ENCODE results near the gene PPIE. TPM values are rescaled to one million over a fixed set of nuclear protein-coding genes. Genes with fewer than 3 reads are reported as not detected.

PPIE gene
- total RNA-seq, result 10 to 100 TPM; 34.8 to 42.3 (median 37.0) TPM

DNA sequence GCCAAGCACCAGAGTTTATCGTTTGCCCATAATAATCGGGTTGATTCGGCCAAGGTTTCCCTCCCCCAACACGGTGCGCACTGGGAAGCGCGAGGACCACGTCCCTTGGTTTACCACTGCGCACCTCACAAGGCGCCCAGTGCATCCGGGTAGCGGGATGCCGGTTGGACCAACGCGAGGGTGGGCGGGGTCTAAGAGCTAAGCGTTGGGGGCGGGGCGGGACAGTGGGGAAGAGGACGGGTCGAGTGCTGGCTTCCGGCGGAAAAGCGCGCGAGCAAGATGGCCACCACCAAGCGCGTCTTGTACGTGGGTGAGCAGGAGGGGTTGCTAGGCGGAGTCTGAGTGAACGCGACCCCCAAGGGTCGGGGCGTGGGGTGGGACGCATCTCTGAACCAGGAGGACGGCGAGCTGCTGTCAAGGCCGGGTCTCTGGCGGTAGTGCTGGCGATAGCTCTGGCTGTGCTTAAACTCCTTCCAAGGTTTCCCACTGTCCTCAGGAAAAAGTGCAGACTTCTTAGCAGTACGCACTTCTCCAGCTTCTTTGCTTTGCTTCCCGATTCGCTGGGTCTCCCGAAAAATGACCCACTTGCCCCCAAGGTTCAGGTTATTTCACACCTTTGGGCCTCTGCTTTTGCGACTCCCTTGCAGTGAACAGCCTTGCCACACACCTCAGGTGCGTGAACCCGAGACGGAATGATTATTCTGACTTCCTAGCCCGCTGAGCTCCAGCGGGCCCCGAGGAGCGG is at the start of gene PPIE:
Gene PPIE, plus strand, starts transcription at position 261 of the 745 bp plus-strand sequence. Its CDS starts 19 bp downstream, at position 280.
- 1 to 2% methylated on average over 40 to 41 of the region's 52 CpGs for WGBS, 2 donors
- H3K27ac ChIP-seq, result peak within 1 kb of the TSS; percentile 64 to 88 (median 86)
- H3K9me3 ChIP-seq, result no peaks in the 10 kb centered on the region

DNA sequence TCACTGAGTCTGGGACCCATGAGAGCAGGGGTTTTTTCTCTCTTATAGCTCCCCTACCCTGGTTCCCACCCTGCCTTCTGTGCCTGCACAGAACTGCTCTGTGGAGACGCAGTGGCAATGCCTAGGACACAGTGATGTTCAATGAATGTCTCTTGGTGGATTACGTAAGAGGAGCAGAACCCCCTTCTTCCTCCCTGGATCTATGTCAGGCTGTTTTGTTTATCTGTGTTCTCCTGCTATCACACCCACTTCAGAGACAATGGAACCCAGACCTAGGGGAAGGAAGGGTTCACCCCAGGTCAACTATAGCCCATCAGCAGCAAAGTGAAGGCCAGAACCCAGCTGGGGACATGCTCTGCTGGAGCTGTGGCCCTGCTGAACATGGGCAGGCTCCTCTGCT is 49.5 kb upstream of the PPIE start:
- no peak for DNase-seq (ENCODE audit: low spot score in 2 of 2)
- Histone ChIP-seq H3K36me3 (no peaks in the 10 kb centered on the region), H3K4me1 (peaks cover 0 to 22% (median 17%) of the 10 kb centered on the region in 4 donors), H3K4me3 (no peak overlapping the region), H3K27ac (no peak overlapping the region), H3K27me3 (peaks cover 5 to 94% of the 10 kb centered on the region in 2 donors), H3K9me3 (no peaks in the 10 kb centered on the region)
- WGBS, 2 donors, result 61 to 90% methylated on average over 2 of the region's 2 CpGs
- TF ChIP-seq EP300 (IDR thresholded peaks at IDR 0.05) (no peak), POLR2A (IDR thresholded peaks at IDR 0.05) (no peak), CTCF (IDR thresholded peaks at IDR 0.05) (no peak)

More for the DNA sequence above, at the start of gene PPIE:
- peaks cover 0 to 32% (median 3%) of the 10 kb centered on the region in 3 donors for H3K36me3 ChIP-seq
- H3K4me3 ChIP-seq, result peak within 1 kb of the TSS; percentile 76 to 84 (median 80)
- no peak for TF ChIP-seq CTCF (IDR thresholded peaks at IDR 0.05)
- TF ChIP-seq POLR2A (IDR thresholded peaks at IDR 0.05), result peak in 1 of 2 donors; percentile 46
- peak in 1 of 2 donors; percentile 81 for TF ChIP-seq EP300 (IDR thresholded peaks at IDR 0.05)
- H3K4me1 ChIP-seq, result peaks cover 0 to 24% (median 8%) of the 10 kb centered on the region in 4 donors
- DNase-seq (ENCODE audit: low spot score in 2 of 2), result peak; percentile 92 to 96
- H3K27me3 ChIP-seq, result peaks cover 0 to 12% of the 10 kb centered on the region in 2 donors

DNA sequence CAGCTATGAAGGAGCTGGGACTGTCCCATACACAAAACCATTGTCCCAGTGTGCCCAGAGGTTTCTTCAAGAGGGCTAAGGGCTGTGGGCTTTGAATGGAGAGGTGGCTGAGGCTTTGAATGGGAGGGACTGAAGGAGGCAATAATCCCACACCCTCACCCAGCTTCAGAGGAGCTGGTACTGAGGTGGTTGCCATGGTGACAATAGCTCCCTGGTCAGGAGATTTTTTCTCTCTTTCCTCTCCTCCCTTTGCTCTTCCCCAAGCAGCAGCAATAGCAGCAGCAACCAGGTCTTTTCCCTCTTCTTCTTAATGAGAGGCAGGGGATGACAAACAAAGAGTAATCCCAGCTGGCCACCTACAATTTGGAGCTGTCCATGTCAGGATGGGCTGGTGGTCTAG is 49.0 kb upstream of the PPIE start:
- H3K27me3 ChIP-seq, result peaks cover 5 to 92% of the 10 kb centered on the region in 2 donors
- peaks cover 0 to 22% (median 17%) of the 10 kb centered on the region in 4 donors for H3K4me1 ChIP-seq
- TF ChIP-seq POLR2A (IDR thresholded peaks at IDR 0.05), result no peak
- no peak for TF ChIP-seq CTCF (IDR thresholded peaks at IDR 0.05)
- no peaks in the 10 kb centered on the region for H3K36me3 ChIP-seq
- no peaks in the 10 kb centered on the region for H3K9me3 ChIP-seq
- H3K4me3 ChIP-seq, result no peak overlapping the region
- no peak for DNase-seq (ENCODE audit: low spot score in 2 of 2)
- H3K27ac ChIP-seq, result no peak overlapping the region

- Histone ChIP-seq H3K9me3 (no peaks in the 10 kb centered on the region), H3K36me3 (no peaks in the 10 kb centered on the region), H3K27me3 (peaks cover 5 to 86% of the 10 kb centered on the region in 2 donors), H3K27ac (no peak overlapping the region), H3K4me3 (no peak overlapping the region), H3K4me1 (peaks cover 0 to 22% (median 17%) of the 10 kb centered on the region in 4 donors)
- TF ChIP-seq POLR2A (IDR thresholded peaks at IDR 0.05) (no peak), EP300 (IDR thresholded peaks at IDR 0.05) (no peak), CTCF (IDR thresholded peaks at IDR 0.05) (no peak)
- WGBS, 2 donors, result 27 to 50% methylated on average over 2 of the region's 2 CpGs
- no peak for DNase-seq (ENCODE audit: low spot score in 2 of 2)
Measured at GRCh38 chr1:39690225-39690624, 48.5 kb upstream of the PPIE start.

DNA sequence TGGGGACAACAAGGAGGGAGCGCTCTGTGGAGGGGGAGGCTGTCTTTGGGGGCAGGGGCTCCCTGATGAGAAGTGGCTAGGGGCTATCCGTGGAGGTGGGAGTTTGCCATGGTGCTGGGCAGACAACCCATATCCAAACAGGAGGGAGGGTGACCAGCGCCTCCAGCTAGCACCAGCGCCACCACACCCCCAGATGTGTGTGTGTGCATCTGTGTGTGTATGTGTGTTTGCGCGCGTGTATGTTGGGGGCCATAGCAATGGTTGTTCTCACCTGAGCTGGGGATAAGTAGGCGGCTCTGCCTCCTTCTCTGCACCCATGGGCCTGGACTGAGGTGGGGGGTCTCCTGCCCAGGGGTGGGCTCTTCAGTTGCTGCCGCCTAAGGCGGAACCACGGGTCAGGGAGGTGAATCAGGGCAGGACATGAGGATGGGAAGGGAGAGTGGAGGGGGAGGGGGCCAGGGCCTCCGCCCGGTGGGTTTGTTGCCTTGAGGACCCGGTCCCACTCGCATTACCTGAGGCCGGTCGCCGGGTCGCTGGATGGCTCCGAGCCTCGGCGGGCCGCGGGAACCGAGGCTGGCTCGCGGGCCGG is 47.8 kb upstream of the PPIE start:
- H3K36me3 ChIP-seq, result no peaks in the 10 kb centered on the region
- DNase-seq (ENCODE audit: low spot score in 2 of 2), result no peak
- H3K9me3 ChIP-seq, result no peaks in the 10 kb centered on the region
- peak overlapping the region; percentile 4 to 49 (median 30) for H3K4me3 ChIP-seq
- H3K4me1 ChIP-seq, result peaks cover 0 to 22% (median 17%) of the 10 kb centered on the region in 4 donors
- TF ChIP-seq POLR2A (IDR thresholded peaks at IDR 0.05), result no peak
- TF ChIP-seq EP300 (IDR thresholded peaks at IDR 0.05), result no peak
- 15 to 55% methylated on average over 8 to 28 of the region's 28 CpGs for WGBS, 2 donors
- no peak overlapping the region for H3K27ac ChIP-seq
- H3K27me3 ChIP-seq, result peaks cover 5 to 82% of the 10 kb centered on the region in 2 donors
